GM10248 (cell line): ENCODE measurements around the gene PHAF1.
A peak's percentile ranks its signal among the peaks of the same experiment; 100 is the strongest.

Source experiments
- CTCF ChIA-PET: fragments of 300-600 bp; sonication (Branson Sonifier 250); formaldehyde crosslinking; extraction: SDS; loops from one replicate; lab custom pipeline; 2021; ENCODE audit warnings: antibody characterized with exemption; lab: Yijun Ruan, JAX
- POLR2A ChIA-PET: fragments of 350-650 bp; sonication (Branson Sonifier 250); formaldehyde crosslinking; extraction: SDS; loops from one replicate; lab custom pipeline; 2020; ENCODE audit warnings: antibody characterized with exemption; lab: Yijun Ruan, JAX
- DNase-seq: peaks from one replicate; pipeline ENCODE4 v3.0.0; 2012; ENCODE audit errors: extremely low spot score
- CTCF ChIP-seq: IDR thresholded peaks from 2 replicates; pipeline ENCODE4 v1.5.1; 2012; ENCODE audit warnings: mild to moderate bottlenecking, low read depth; ENCODE audit errors: extremely low read depth, missing control alignments, control extremely low read depth

PHAF1 gene

DNA sequence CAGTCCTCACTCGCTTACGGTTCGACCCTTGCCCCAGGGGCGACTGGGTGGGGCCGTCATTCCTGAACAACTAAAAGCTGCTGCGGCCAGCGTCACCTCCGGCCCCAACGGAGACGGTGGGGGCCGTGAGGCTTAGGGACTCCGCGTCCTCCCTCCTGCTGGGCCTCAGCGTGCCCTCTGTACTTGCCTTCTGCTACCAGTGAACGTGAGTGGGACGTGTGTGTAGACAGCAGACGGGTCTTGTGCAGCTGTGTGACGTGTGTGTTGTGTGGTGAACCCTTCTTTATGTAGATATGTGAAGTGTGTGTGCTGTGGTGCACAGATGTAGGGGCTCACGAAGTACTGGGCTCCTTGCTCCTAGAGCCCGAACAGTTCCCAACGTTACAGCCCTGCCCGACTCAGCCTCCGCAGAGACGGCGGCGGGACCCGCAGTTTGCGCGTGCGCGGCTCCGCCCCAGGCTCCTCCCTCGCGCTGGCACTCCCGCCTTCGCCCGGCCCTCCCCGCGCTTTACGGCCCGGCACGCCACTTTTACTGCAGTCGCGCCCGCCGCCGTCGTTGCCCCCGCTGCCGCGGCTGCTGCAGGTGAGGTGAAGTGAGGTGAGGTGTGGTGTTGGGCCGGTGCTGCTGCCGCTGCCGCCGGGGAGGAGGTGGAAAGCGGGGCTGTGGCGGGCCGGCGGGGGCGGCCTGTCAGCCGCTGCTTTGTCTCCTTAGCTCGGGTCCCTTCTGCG lies at the start of gene PHAF1:
TSS of gene PHAF1 (plus strand) at position 535 of the 729 bp plus-strand sequence. CDS start 235 bp downstream, outside the sequence.
- ChIA-PET POLR2A (no interaction called here), CTCF (interaction anchor here (0.8 to 2.2 kb wide), 3 partner anchors 8 to 92 kb away, joined by 4 to 8 read pairs (median 5); no protein-coding TSS in a partner anchor)
- no peak for TF ChIP-seq CTCF
- DNase-seq = peak; percentile 100

DNA sequence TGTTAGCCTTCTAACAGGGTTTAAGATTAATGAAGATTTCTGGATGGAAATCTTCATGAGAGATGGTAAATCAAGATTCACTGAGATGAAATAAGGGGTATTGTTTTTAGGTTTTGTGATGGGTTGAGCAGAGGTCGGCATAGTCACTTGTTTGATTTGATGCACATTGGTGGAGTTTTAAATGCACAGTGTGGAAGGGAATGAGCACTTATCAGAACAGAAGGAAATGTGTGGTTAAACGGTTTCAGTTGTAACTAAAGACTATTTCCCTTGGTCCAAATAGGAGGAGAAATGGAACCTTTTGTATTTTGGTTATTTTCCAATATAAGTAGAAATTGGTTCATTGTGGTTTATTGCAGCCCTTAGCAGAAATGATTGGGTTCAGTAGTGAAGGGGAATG lies 46.7 kb upstream of the PHAF1 start:
- TF ChIP-seq CTCF = no peak
- ChIA-PET POLR2A (no interaction called here), CTCF (interaction anchor here (1.1 to 3.0 kb wide), 2 partner anchors 33 to 45 kb away, joined by 3 to 12 read pairs; no protein-coding TSS in a partner anchor)
- DNase-seq = no peak

- ChIA-PET CTCF (interaction anchor here (0.8 to 2.2 kb wide), 9 partner anchors 10 to 460 kb away, joined by 3 to 5 read pairs (median 3); no protein-coding TSS in a partner anchor), POLR2A (interaction anchor here (0.6 kb wide), 1 partner anchor 163 kb away, joined by 3 read pairs; no protein-coding TSS in a partner anchor)
- DNase-seq = no peak
- TF ChIP-seq CTCF = no peak
These were observed 41.5 kb upstream of the PHAF1 start for GRCh38 chr16:67068212-67068753.

- DNase-seq = no peak
- TF ChIP-seq CTCF = no peak
- CTCF ChIA-PET = interaction anchor here (1.0 to 1.6 kb wide), 3 partner anchors 13 to 84 kb away, joined by 4 to 5 read pairs (median 4); no protein-coding TSS in a partner anchor
- POLR2A ChIA-PET = no interaction called here
These were observed 38.2 kb upstream of the PHAF1 start for GRCh38 chr16:67071476-67072048.

DNA sequence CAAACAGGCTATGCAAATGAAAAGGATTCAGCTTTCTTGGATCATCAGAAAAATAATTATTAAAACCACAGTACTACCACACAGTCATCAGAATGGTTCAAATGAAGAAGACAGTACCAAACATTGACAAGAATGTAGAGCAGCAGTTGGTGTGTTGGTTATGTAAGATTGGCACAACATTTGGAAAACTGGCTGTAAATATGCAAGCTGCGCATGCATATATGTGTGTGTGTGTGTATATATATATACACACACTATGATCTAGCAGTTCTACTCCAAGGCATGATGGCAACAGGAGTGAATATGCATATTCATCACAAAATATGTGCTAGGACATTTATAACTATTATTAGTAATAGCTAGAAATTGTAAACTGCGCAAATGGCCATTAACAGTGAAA lies 34.4 kb upstream of the PHAF1 start:
- no peak for DNase-seq
- CTCF ChIA-PET = interaction anchor here (0.9 to 3.0 kb wide), 5 partner anchors 9 to 80 kb away, joined by 3 to 12 read pairs (median 4); no protein-coding TSS in a partner anchor
- POLR2A ChIA-PET = no interaction called here
- TF ChIP-seq CTCF = no peak

DNA sequence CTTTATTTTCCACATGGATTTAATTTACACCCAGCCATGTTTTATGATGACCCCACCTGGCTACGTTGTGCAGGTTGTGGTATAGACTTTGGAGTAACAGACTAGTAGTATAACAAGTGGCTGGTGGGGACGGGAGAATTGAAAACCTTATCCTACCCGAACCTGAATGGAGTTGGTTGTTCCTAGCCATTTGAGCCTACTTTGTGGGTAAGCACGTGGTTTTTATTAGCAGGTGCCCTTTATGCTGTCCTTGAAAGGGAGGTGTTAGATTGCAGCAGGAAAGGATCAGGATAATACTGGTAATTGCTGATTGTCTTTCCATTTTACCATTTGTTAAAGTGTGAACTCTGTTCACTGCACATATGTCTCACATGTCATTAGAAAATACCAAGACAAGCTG lies 31.9 kb upstream of the PHAF1 start:
- CTCF ChIA-PET = interaction anchor here (1.5 kb wide), 1 partner anchor 15 kb away, joined by 3 read pairs; no protein-coding TSS in a partner anchor
- POLR2A ChIA-PET = no interaction called here
- TF ChIP-seq CTCF = no peak
- DNase-seq = no peak
